ENCODE measurements around the gene RHCE. TPM values are rescaled to one million over a fixed set of nuclear protein-coding genes. Genes with fewer than 3 reads are reported as not detected.
"Not testable (repeated sequence)": the region's sequence is repeated elsewhere in the genome, so short reads cannot be mapped to it uniquely, and the experiment has no call there.

The RHCE gene
- total RNA-seq, 1 donor from 2014 or later, result 0.58 TPM

- Histone ChIP-seq H3K4me3 (no peak overlapping the region), H3K36me3 (peaks cover 38% of the 10 kb centered on the region), H3K27ac (no peak overlapping the region), H3K9me3 (no peaks in the 10 kb centered on the region), H3K4me1 (peaks cover 6% of the 10 kb centered on the region), H3K27me3 (no peaks in the 10 kb centered on the region)
- no peak for ATAC-seq
- TF ChIP-seq CTCF (IDR thresholded peaks at IDR 0.05), result no peak
- DNase-seq, result no peak
- intact Hi-C loops (cut with DNase I), result no loop called here
Measured at GRCh38 chr1:25450891-25451290, 30.3 kb upstream of the RHCE start.

- ATAC-seq, result no peak
- H3K4me1 ChIP-seq, result peaks cover 6% of the 10 kb centered on the region
- H3K27me3 ChIP-seq, result no peaks in the 10 kb centered on the region
- peaks cover 23% of the 10 kb centered on the region for H3K36me3 ChIP-seq
- no peak overlapping the region for H3K4me3 ChIP-seq
- no peak for DNase-seq
- intact Hi-C loops (cut with DNase I), result no loop called here
- H3K9me3 ChIP-seq, result no peaks in the 10 kb centered on the region
- no peak overlapping the region for H3K27ac ChIP-seq
- TF ChIP-seq CTCF (IDR thresholded peaks at IDR 0.05), result no peak
Measured at GRCh38 chr1:25447547-25447946, 26.9 kb upstream of the RHCE start.

- Histone ChIP-seq H3K27me3 (no peaks in the 10 kb centered on the region), H3K36me3 (peaks cover 23% of the 10 kb centered on the region), H3K27ac (no peak overlapping the region), H3K4me1 (no peaks in the 10 kb centered on the region), H3K4me3 (no peak overlapping the region), H3K9me3 (no peaks in the 10 kb centered on the region)
- DNase-seq (no peak), ATAC-seq (no peak)
- intact Hi-C loops (cut with DNase I), result no loop called here
- TF ChIP-seq CTCF (IDR thresholded peaks at IDR 0.05), result no peak
Measured at GRCh38 chr1:25445993-25446538, 25.4 kb upstream of the RHCE start.

- H3K36me3 ChIP-seq, result peaks cover 23% of the 10 kb centered on the region
- ATAC-seq; H3K27me3 ChIP-seq; H3K4me1 ChIP-seq; H3K27ac ChIP-seq; H3K9me3 ChIP-seq; H3K4me3 ChIP-seq; DNase-seq; intact Hi-C loops (cut with DNase I): not testable (repeated sequence)
Measured at GRCh38 chr1:25444604-25445003, 24.0 kb upstream of the RHCE start.

- DNase-seq, result no peak
- no peak for ATAC-seq
- intact Hi-C loops (cut with DNase I), result no loop called here
- no peaks in the 10 kb centered on the region for H3K9me3 ChIP-seq
- no peak overlapping the region for H3K4me3 ChIP-seq
- no peak for TF ChIP-seq CTCF (IDR thresholded peaks at IDR 0.05)
- peaks cover 16% of the 10 kb centered on the region for H3K36me3 ChIP-seq
- no peaks in the 10 kb centered on the region for H3K27me3 ChIP-seq
- no peaks in the 10 kb centered on the region for H3K4me1 ChIP-seq
- no peak overlapping the region for H3K27ac ChIP-seq
Measured at GRCh38 chr1:25443030-25443699, 22.5 kb upstream of the RHCE start.

- no peak for TF ChIP-seq CTCF (IDR thresholded peaks at IDR 0.05)
- no peak for DNase-seq
- H3K9me3 ChIP-seq, result no peaks in the 10 kb centered on the region
- no peak for ATAC-seq
- H3K4me1 ChIP-seq, result no peaks in the 10 kb centered on the region
- H3K4me3 ChIP-seq, result no peak overlapping the region
- intact Hi-C loops (cut with DNase I), result no loop called here
- H3K36me3 ChIP-seq, result peaks cover 6% of the 10 kb centered on the region
- no peaks in the 10 kb centered on the region for H3K27me3 ChIP-seq
- no peak overlapping the region for H3K27ac ChIP-seq
Measured at GRCh38 chr1:25442178-25442577, 21.6 kb upstream of the RHCE start.
